Muscle layer of duodenum (tissue), 2 donors: ENCODE data around the gene CPNE4.

Experiments used
- H3K27ac ChIP-seq: one replicate; pipeline ENCODE4 v1.7.0; 2013; ENCODE audit warnings: mild to moderate bottlenecking, low read length
- H3K27me3 ChIP-seq: one replicate; pipeline ENCODE4 v1.7.0; 2013; ENCODE audit warnings: low read depth, mild to moderate bottlenecking, control low read depth, low read length
- H3K36me3 ChIP-seq, 2 donors: one replicate each; pipeline ENCODE4 v1.7.0; 2013; ENCODE audit warnings: low read length in 2 of 2, control low read depth in 1 of 2, mild to moderate bottlenecking in 1 of 2; ENCODE audit not compliant: insufficient read depth in 2 of 2, control insufficient read depth in 1 of 2
- H3K4me1 ChIP-seq, 2 donors: one replicate each; pipeline ENCODE4 v1.7.0; 2013; ENCODE audit warnings: low read length in 2 of 2, mild to moderate bottlenecking in 2 of 2, control low read depth in 1 of 2, moderate library complexity in 1 of 2; ENCODE audit not compliant: insufficient read depth in 2 of 2, control insufficient read depth in 1 of 2
- H3K4me3 ChIP-seq, 2 donors: one replicate each; pipeline ENCODE4 v1.7.0; 2013; ENCODE audit warnings: low read length in 2 of 2, low read depth in 1 of 2, mild to moderate bottlenecking in 1 of 2
- H3K9me3 ChIP-seq, 2 donors: one replicate each; pipeline ENCODE4 v1.7.0; 2013; ENCODE audit warnings: low read length in 2 of 2, control low read depth in 1 of 2, mild to moderate bottlenecking in 1 of 2; ENCODE audit not compliant: control insufficient read depth in 1 of 2
- donor health status: healthy.

CPNE4 gene

DNA sequence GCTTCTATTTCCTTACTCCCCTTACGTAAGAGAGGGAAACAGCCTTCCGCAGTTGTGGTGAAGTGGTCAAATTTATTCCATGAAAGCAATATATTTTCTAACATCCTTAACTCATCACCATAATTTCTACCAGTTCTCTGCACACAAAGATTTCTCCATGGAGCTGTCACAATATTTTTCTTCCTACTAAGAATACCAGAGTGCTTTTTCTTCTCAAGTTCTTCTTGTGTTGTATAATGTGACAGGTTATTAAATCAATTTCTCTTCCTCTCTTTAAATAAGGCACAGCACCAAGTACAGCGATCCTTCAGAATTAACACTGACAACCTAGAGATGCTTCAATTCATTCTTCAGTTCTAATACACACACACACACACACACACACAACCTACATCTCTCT, 153.0 kb downstream of the CPNE4 start:
- Histone ChIP-seq H3K9me3 (no peaks in the 10 kb centered on the region), H3K36me3 (no peaks in the 10 kb centered on the region), H3K4me1 (no peaks in the 10 kb centered on the region), H3K27ac (no peak overlapping the region), H3K4me3 (no peak overlapping the region), H3K27me3 (no peaks in the 10 kb centered on the region)

DNA sequence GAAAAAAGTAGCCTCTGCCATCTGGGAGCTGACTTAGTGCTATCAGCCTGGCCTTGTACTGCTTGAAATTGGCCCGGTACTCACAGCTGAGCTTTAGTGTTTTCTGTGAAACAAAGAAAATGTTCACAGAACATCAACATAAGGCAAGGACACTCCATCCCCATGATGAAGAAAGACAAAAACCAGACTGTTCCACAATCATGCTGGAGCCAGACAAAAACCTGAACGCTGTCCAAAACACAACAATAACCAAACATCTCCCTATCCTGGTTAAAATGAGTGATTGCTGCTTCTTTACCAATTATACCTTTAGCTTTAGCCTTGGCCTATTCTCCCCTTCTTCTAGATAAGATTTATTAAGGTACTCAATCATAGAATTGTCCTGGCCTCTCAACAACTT, 153.9 kb downstream of the CPNE4 start:
- no peaks in the 10 kb centered on the region for H3K27me3 ChIP-seq
- no peak overlapping the region for H3K4me3 ChIP-seq
- no peaks in the 10 kb centered on the region for H3K9me3 ChIP-seq
- H3K36me3 ChIP-seq = no peaks in the 10 kb centered on the region
- no peak overlapping the region for H3K27ac ChIP-seq
- no peaks in the 10 kb centered on the region for H3K4me1 ChIP-seq

DNA sequence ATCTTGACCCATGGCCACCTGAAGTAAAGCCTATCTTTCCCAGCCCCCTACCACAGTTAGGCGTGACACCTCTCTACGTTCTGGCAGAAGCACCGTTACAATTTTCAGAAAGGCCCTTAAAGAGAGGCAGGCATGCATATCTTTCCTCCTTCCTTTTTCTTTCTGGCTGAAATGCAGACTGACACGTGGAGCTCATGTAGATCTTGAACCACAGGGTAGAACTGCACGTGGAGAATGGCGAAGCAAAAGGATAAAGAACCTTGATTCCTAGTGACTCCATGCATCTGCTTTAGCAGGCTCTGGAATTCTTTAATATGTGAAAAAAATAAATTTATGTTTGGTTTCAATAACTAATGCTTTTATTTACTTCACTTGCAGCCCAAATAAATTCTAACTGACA, 166.6 kb downstream of the CPNE4 start:
- Histone ChIP-seq H3K4me3 (no peak overlapping the region), H3K27ac (no peak overlapping the region), H3K4me1 (no peaks in the 10 kb centered on the region), H3K27me3 (no peaks in the 10 kb centered on the region), H3K36me3 (no peaks in the 10 kb centered on the region), H3K9me3 (no peaks in the 10 kb centered on the region)

DNA sequence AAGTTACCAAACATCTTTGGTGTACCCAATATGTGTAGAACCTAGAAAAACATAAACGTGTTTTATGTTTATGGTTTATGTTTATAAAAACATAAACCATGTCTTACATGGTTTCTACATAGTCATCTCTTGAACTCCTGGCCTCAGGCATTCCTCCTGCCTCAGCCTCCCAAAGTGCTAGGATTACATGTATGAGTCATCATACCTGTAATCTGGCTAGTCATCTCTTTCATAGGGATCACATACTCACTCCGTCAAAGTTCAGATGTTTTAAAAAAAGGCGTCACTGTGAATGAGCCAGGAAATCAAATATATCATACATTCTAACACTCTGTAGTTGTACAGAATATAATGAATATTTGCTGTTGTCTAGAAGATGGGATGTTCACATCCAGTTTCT, 178.6 kb downstream of the CPNE4 start:
- Histone ChIP-seq H3K4me1 (no peaks in the 10 kb centered on the region), H3K27me3 (no peaks in the 10 kb centered on the region), H3K27ac (no peak overlapping the region), H3K9me3 (no peaks in the 10 kb centered on the region), H3K4me3 (no peak overlapping the region), H3K36me3 (no peaks in the 10 kb centered on the region)

DNA sequence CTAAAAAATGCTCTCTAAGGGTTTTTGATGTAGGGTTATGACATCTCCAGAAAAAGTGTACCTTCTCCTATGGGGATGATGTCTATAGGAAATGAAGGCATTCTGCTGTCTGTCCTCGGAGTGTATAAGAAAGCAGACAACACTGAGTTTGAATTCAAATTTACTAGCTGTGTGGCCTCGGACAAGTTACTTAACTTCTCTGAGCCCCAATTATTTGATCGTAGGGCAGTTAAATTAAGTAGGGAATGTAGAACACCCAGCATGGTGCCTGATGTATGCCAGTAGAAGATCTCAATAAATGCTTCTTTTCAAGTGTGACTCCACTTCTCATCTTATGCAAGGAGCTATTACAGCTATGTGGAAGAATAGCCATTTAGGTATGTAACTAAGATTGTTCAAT, 184.6 kb downstream of the CPNE4 start:
- no peaks in the 10 kb centered on the region for H3K36me3 ChIP-seq
- H3K27me3 ChIP-seq = no peaks in the 10 kb centered on the region
- no peak overlapping the region for H3K27ac ChIP-seq
- no peaks in the 10 kb centered on the region for H3K9me3 ChIP-seq
- no peaks in the 10 kb centered on the region for H3K4me1 ChIP-seq
- H3K4me3 ChIP-seq = no peak overlapping the region

DNA sequence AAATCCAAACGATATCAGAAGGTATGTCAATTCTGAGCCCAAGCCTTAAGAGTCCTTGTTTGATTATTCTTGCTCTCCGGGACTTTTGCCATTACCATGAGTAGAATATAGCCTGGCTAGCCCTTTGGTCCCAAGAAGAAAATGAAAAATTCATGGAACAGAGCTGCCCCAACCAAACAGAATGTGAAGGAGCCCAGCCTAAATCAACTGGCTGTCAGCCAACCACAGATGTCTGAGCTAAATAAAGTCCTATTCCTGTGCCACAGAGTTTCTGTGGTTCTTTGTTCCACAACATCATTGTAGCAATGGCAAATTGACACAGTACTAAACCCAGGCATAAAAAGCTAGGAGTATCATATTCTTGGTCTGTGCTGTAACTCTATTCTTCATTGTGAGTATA, 185.2 kb downstream of the CPNE4 start:
- H3K27ac ChIP-seq = no peak overlapping the region
- no peaks in the 10 kb centered on the region for H3K27me3 ChIP-seq
- no peak overlapping the region for H3K4me3 ChIP-seq
- no peaks in the 10 kb centered on the region for H3K9me3 ChIP-seq
- no peaks in the 10 kb centered on the region for H3K36me3 ChIP-seq
- H3K4me1 ChIP-seq = no peaks in the 10 kb centered on the region

DNA sequence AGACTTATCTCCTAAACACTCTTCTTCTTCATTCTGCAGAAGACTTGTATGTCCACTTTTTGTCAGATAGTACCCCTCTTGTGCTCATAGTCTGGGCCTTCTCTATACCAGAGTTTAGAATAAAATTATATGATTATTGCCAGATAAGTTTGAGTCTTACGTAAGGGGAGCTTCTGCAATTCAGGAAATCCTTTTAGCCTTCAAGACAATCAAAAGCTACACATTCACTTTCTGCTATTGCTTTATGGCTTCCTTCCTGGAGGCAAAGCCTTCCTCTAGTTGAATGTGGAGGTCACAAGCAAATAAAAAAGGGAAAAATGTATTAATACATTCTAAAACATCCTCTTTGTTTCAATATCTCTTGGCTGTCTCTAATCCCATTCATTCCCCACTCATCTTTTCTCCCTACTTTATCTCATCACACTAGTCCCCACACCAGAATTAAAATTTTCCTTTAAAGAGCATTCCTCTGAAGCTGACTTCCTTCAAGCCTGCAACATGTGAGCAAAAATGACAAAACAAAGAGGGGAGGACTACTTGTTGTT, 186.8 kb downstream of the CPNE4 start:
- H3K36me3 ChIP-seq = no peaks in the 10 kb centered on the region
- H3K4me1 ChIP-seq = no peaks in the 10 kb centered on the region
- no peak overlapping the region for H3K4me3 ChIP-seq
- H3K27me3 ChIP-seq = no peaks in the 10 kb centered on the region
- H3K9me3 ChIP-seq = no peaks in the 10 kb centered on the region
- no peak overlapping the region for H3K27ac ChIP-seq

DNA sequence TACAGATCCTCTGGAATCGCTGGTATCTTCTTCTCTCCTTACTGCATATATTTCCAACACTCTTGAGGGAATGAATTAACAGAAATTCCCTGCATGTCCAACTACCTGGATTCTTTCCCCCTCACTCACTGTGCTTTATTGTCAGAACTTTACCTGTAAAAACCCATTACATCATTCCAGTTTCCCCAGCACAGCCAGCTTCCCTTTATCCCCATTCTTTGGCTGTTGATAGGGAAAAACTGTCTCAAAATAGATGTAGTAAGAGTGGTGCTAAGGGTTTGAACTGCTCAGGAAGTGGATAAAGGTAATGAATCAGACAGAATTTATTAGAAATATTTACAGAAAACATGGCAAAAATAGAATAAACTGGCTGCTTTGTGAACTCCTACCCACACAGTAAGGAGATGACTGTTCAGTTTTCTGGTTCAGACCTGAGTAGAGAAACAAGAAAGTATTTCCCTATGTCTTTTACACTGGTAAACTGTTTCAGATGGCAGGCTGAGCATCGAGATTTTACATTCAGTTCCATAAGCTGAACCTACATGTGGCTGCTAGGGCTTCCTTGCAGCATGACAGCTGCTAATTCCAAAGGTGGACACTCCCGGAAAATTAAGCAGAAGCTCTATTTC, 188.4 kb downstream of the CPNE4 start:
- H3K9me3 ChIP-seq = no peaks in the 10 kb centered on the region
- H3K27ac ChIP-seq = no peak overlapping the region
- H3K27me3 ChIP-seq = no peaks in the 10 kb centered on the region
- H3K4me3 ChIP-seq = no peak overlapping the region
- no peaks in the 10 kb centered on the region for H3K36me3 ChIP-seq
- H3K4me1 ChIP-seq = no peaks in the 10 kb centered on the region

DNA sequence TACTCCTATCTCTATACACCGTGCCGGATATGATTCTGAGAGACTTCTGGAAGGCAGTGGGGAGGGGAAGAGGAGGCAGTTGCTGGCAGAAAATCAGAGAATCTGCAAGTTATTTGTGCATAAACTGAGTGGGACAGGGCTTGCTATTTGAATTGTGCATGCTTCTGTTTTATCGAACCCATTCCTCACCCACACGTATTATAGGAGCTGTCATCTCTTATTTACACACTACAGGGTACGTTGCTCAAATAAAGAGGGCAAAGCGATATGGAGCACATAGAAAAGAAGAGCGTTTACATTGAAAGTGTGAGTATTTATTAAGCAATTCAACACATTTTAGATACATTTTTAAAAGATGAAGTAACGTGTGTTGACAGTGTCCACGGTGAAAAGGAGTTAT, 191.6 kb downstream of the CPNE4 start:
- Histone ChIP-seq H3K9me3 (no peaks in the 10 kb centered on the region), H3K36me3 (no peaks in the 10 kb centered on the region), H3K27me3 (no peaks in the 10 kb centered on the region), H3K4me1 (no peaks in the 10 kb centered on the region), H3K27ac (no peak overlapping the region), H3K4me3 (no peak overlapping the region)

DNA sequence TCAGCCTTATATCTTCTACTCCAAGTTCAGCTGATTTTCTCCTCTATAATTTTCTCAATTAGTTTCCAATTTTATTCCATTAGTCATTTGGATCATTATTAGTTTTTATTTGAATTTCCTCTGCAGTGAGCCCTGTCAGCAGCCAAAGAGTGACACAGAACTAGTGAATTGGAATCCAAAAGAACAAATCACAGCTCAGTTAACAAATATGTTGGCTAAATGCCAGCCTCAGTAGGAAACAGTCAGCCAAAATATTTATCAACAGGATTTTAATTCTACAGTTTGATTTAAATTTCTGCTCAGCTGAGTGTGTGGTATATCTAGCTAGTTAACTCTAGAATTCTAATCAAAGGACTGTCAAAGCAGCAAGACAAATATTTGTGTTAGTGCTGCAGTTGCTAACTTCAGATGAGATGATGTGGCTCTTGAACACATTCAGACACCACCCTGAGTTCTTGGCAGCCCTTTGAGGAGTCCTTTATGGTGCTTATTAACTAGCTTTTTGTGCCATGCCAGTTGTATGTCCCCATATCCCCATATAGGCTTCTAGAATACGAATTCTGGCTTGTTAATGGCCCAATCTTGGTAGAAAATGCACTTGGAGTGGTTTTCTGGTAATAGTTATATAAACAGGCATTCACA, 194.5 kb downstream of the CPNE4 start:
- Histone ChIP-seq H3K4me1 (no peaks in the 10 kb centered on the region), H3K36me3 (no peaks in the 10 kb centered on the region), H3K27ac (no peak overlapping the region), H3K4me3 (no peak overlapping the region), H3K27me3 (no peaks in the 10 kb centered on the region), H3K9me3 (no peaks in the 10 kb centered on the region)

DNA sequence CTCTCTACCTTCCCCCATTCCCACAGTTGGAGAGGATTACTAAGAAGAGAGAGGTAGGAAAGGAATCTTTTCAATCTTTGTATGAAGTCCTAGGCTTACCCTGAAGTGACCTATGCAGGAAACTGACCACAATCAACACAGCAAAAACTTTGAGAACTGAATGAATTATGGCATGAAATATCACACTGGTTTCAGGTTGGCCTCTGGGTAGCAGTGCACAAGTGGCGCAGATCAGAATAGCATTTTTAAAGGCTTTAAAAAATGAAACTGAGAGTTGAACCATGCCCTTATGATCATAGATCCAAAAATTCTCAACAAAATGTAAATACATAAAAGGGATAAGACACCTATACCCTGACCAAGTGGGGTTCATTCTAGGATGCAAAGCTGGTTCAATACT, 198.9 kb downstream of the CPNE4 start:
- H3K4me1 ChIP-seq = no peaks in the 10 kb centered on the region
- H3K36me3 ChIP-seq = no peaks in the 10 kb centered on the region
- H3K27ac ChIP-seq = no peak overlapping the region
- H3K27me3 ChIP-seq = no peaks in the 10 kb centered on the region
- H3K4me3 ChIP-seq = no peak overlapping the region
- H3K9me3 ChIP-seq = no peaks in the 10 kb centered on the region

DNA sequence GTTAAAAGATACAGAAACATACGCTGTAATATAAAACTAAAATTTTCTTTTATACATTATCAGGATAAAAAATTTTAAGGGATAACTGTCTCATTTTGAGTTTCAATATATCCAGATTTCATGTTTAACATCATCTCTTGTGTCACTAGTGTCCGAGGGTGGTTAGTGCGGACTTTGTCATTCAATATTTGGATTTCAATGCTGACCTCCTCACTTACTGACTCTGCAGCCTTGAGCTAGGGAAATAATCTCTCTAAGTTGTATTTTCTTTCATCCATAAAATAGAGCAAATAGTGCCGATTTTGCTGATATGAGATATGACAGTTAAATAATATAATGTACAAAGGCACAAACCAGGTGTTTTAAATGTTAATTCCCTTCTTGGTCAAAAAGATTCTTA, 203.2 kb downstream of the CPNE4 start:
- no peaks in the 10 kb centered on the region for H3K36me3 ChIP-seq
- no peaks in the 10 kb centered on the region for H3K9me3 ChIP-seq
- no peaks in the 10 kb centered on the region for H3K27me3 ChIP-seq

More for the DNA sequence above, 203.2 kb downstream of the CPNE4 start:
- no peak overlapping the region for H3K4me3 ChIP-seq
- no peaks in the 10 kb centered on the region for H3K4me1 ChIP-seq
- H3K27ac ChIP-seq = no peak overlapping the region
